Measurements from ENCODE around the gene CDC42SE1.
A peak's percentile ranks its signal among the peaks of the same experiment; 100 is the strongest.

The CDC42SE1 gene

DNA sequence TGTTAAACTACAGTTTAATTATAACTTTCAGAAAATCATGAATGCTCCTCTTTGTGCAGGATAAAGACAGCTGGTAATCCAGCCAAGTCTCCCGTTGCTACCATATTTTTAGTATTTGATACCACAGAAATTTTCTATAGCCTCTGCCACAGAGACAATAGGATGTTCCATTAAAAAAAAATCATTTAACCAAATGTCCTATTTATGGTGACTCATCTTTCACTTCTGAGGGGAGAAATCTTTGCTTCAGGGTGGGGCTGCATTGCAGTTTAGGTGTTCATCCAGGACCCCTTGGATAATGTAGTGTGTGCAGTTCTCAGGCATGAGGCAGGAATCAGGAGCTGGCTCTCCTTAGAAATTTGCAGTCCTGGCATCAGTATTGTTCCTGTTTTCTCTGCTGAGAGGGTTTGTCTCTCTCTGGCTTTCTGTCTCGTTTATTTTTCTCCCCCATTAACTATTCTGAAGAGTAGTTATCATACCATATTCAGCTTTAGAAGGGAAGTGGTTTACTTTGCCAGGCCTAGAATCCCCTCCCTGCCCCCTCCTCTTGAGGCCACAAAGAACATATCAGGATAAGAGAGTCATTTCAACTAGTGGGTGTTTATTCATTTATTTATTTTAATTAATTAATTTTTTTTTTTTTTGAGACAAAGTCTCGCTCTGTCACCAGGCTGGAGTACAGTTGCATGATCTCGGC is 48.1 kb downstream of the CDC42SE1 start:
- Histone ChIP-seq H3K4me2 (ENCODE audit: low read length) (no peak overlapping the region), H3K23ac (ENCODE audit: low read length) (no peak overlapping the region), H3K4me3 (ENCODE audit: low read depth, low read length) (no peak overlapping the region), H2BK120ac (ENCODE audit: insufficient read depth, low read length, poor library complexity) (no peak overlapping the region), H2BK5ac (ENCODE audit: low read depth, low read length, poor library complexity) (no peak overlapping the region), H4K12ac (ENCODE audit: low read depth, low read length) (no peak overlapping the region), H3K4me1 (ENCODE audit: control insufficient read depth in 1 of 2, insufficient read depth in 2 of 2, low read length in 2 of 2) (peaks cover 1 to 4% of the 10 kb centered on the region in 2 experiments), H2AK5ac (ENCODE audit: low read length) (no peak overlapping the region), H3K27me3 (ENCODE audit: insufficient read depth, low read length) (no peaks in the 10 kb centered on the region), H2BK12ac (ENCODE audit: low read length) (no peak overlapping the region), H3K18ac (ENCODE audit: low read length) (no peak overlapping the region), H3K79me2 (ENCODE audit: control insufficient read depth, insufficient read depth, low read length, poor library complexity) (peaks cover 4% of the 10 kb centered on the region), H3K14ac (ENCODE audit: low read length) (no peak overlapping the region), H3K36me3 (ENCODE audit: control insufficient read depth in 1 of 2, insufficient read depth in 2 of 2, low read length in 2 of 2) (no peaks in the 10 kb centered on the region), H3K9ac (ENCODE audit: low read length) (no peak overlapping the region), H4K91ac (ENCODE audit: low read depth, low read length) (no peak overlapping the region), H3K79me1 (ENCODE audit: low read length) (peaks cover 5% of the 10 kb centered on the region), H3K4ac (ENCODE audit: low read depth, low read length) (no peak overlapping the region), H2AFZ (ENCODE audit: insufficient read depth, low read length, poor library complexity) (no peak overlapping the region), H3K27ac (ENCODE audit: low read depth, low read length) (no peak overlapping the region), H4K8ac (ENCODE audit: low read depth, low read length) (no peak overlapping the region), H3K9me3 (ENCODE audit: insufficient read depth, low read depth, low read length) (no peaks in the 10 kb centered on the region)
- no CpG with 5 or more reads among the region's 4 CpGs for WGBS (ENCODE audit: extremely low coverage, insufficient coverage, insufficient read length)
- no peak for DNase-seq

DNA sequence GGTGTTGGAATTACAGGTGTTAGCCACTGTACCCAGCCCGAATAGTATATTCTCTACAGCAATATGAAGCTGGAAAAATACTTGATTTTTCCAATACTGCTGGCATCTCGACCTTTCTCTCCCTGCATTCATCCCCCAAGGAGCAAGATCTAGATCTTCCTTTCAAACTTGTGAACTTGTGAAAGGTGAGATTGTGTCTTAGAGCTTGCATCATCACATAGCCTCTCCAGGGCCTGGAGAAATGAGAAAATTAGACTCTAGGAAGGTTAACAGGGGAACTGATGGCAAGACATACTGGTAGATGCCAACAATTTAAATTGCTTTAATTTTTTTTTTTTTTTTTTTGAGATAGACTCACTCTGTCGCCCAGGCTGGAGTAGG is 49.1 kb downstream of the CDC42SE1 start:
- WGBS (ENCODE audit: extremely low coverage, insufficient coverage, insufficient read length): no CpG with 5 or more reads among the region's 3 CpGs
- Histone ChIP-seq H4K12ac (ENCODE audit: low read depth, low read length) (no peak overlapping the region), H3K9me3 (ENCODE audit: insufficient read depth, low read depth, low read length) (no peaks in the 10 kb centered on the region)

DNA sequence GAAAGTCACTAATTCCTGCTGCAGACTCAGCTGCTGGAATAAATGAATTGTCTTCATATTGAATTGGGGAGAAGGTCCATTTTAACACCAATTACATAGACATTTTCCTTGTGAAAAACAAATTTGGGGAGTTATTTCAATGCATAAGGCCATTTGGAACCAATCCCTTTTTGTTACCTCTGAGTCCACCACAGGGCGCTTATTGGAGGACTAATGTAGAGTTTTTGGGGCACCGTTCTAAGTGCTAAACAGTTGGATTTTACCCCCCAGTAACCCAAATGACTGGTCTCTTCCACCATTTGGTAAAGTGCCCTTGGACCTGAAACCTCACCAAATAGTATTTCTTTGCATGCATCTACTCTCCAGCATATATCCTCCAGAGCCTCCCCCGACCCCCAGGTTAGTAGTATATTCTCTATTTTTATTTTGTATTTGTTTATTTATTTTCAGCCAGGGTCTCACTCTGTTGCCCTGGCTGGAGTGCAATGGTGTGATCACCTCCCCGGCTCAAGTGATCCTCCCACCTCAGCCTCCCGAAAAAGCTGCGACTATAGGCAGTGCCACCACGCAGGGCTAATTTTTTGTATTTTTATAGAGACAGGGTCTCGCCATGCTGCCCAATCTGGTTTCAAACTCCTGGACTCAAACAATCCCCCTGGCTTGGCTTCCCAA is 49.6 kb downstream of the CDC42SE1 start:
- Histone ChIP-seq H3K9me3 (ENCODE audit: insufficient read depth, low read depth, low read length) (no peaks in the 10 kb centered on the region), H3K27ac (ENCODE audit: low read depth, low read length) (no peak overlapping the region), H2BK120ac (ENCODE audit: insufficient read depth, low read length, poor library complexity) (no peak overlapping the region), H2AK5ac (ENCODE audit: low read length) (no peak overlapping the region), H4K12ac (ENCODE audit: low read depth, low read length) (no peak overlapping the region), H3K4me2 (ENCODE audit: low read length) (no peak overlapping the region), H2BK5ac (ENCODE audit: low read depth, low read length, poor library complexity) (no peak overlapping the region), H3K18ac (ENCODE audit: low read length) (no peak overlapping the region), H3K79me1 (ENCODE audit: low read length) (peaks cover 5% of the 10 kb centered on the region), H2AFZ (ENCODE audit: insufficient read depth, low read length, poor library complexity) (no peak overlapping the region), H4K91ac (ENCODE audit: low read depth, low read length) (no peak overlapping the region), H3K14ac (ENCODE audit: low read length) (no peak overlapping the region), H3K9ac (ENCODE audit: low read length) (no peak overlapping the region), H2BK12ac (ENCODE audit: low read length) (no peak overlapping the region), H3K4me1 (ENCODE audit: control insufficient read depth in 1 of 2, insufficient read depth in 2 of 2, low read length in 2 of 2) (peaks cover 6 to 8% of the 10 kb centered on the region in 2 experiments), H3K27me3 (ENCODE audit: insufficient read depth, low read length) (no peaks in the 10 kb centered on the region), H3K79me2 (ENCODE audit: control insufficient read depth, insufficient read depth, low read length, poor library complexity) (peaks cover 4% of the 10 kb centered on the region), H3K36me3 (ENCODE audit: control insufficient read depth in 1 of 2, insufficient read depth in 2 of 2, low read length in 2 of 2) (no peaks in the 10 kb centered on the region), H4K8ac (ENCODE audit: low read depth, low read length) (no peak overlapping the region), H3K23ac (ENCODE audit: low read length) (no peak overlapping the region), H3K4ac (ENCODE audit: low read depth, low read length) (no peak overlapping the region), H3K4me3 (ENCODE audit: low read depth, low read length) (no peak overlapping the region)
- no peak for DNase-seq
- WGBS (ENCODE audit: extremely low coverage, insufficient coverage, insufficient read length): no CpG with 5 or more reads among the region's 8 CpGs

More for the DNA sequence above, 49.1 kb downstream of the CDC42SE1 start:
- DNase-seq: no peak
- Histone ChIP-seq H3K4me3 (ENCODE audit: low read depth, low read length) (no peak overlapping the region), H2AK5ac (ENCODE audit: low read length) (no peak overlapping the region), H3K4ac (ENCODE audit: low read depth, low read length) (no peak overlapping the region), H3K23ac (ENCODE audit: low read length) (no peak overlapping the region), H4K8ac (ENCODE audit: low read depth, low read length) (no peak overlapping the region), H2BK12ac (ENCODE audit: low read length) (no peak overlapping the region), H3K4me2 (ENCODE audit: low read length) (no peak overlapping the region), H3K36me3 (ENCODE audit: control insufficient read depth in 1 of 2, insufficient read depth in 2 of 2, low read length in 2 of 2) (no peaks in the 10 kb centered on the region), H4K91ac (ENCODE audit: low read depth, low read length) (no peak overlapping the region), H2AFZ (ENCODE audit: insufficient read depth, low read length, poor library complexity) (no peak overlapping the region), H3K18ac (ENCODE audit: low read length) (no peak overlapping the region), H2BK120ac (ENCODE audit: insufficient read depth, low read length, poor library complexity) (no peak overlapping the region), H3K4me1 (ENCODE audit: control insufficient read depth in 1 of 2, insufficient read depth in 2 of 2, low read length in 2 of 2) (peaks cover 6 to 8% of the 10 kb centered on the region in 2 experiments), H3K79me2 (ENCODE audit: control insufficient read depth, insufficient read depth, low read length, poor library complexity) (peaks cover 4% of the 10 kb centered on the region), H3K14ac (ENCODE audit: low read length) (no peak overlapping the region), H2BK5ac (ENCODE audit: low read depth, low read length, poor library complexity) (no peak overlapping the region), H3K27me3 (ENCODE audit: insufficient read depth, low read length) (no peaks in the 10 kb centered on the region), H3K27ac (ENCODE audit: low read depth, low read length) (no peak overlapping the region), H3K9ac (ENCODE audit: low read length) (no peak overlapping the region), H3K79me1 (ENCODE audit: low read length) (peaks cover 5% of the 10 kb centered on the region)

DNA sequence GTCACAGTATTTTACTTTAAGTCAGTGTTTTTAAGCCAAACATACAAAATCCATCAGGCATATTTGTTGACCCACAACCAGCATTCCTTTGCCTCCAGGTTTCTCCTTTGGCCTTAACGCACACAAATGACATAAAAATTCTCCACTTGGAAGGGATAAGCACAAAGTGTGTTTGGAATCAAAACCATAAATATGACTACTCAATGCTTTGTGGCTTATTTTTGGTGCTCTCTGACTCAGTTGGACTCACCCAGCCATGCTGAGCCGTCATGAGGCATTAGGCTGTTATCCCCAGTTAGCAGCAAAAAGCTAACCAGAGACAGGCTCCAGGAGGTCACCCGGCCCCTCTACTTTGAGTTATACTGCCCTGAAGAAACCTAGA is 50.2 kb downstream of the CDC42SE1 start:
- no CpG with 5 or more reads among the region's 3 CpGs for WGBS (ENCODE audit: extremely low coverage, insufficient coverage, insufficient read length)
- Histone ChIP-seq H3K4me3 (ENCODE audit: low read depth, low read length) (no peak overlapping the region), H2AK5ac (ENCODE audit: low read length) (no peak overlapping the region), H3K27me3 (ENCODE audit: insufficient read depth, low read length) (no peaks in the 10 kb centered on the region), H2AFZ (ENCODE audit: insufficient read depth, low read length, poor library complexity) (peak overlapping the region; percentile 38), H3K4me2 (ENCODE audit: low read length) (peak overlapping the region; percentile 88), H3K79me1 (ENCODE audit: low read length) (peaks cover 5% of the 10 kb centered on the region), H2BK120ac (ENCODE audit: insufficient read depth, low read length, poor library complexity) (no peak overlapping the region), H3K18ac (ENCODE audit: low read length) (no peak overlapping the region), H3K4me1 (ENCODE audit: control insufficient read depth in 1 of 2, insufficient read depth in 2 of 2, low read length in 2 of 2) (peaks cover 6 to 8% of the 10 kb centered on the region in 2 experiments), H2BK5ac (ENCODE audit: low read depth, low read length, poor library complexity) (no peak overlapping the region), H4K91ac (ENCODE audit: low read depth, low read length) (no peak overlapping the region), H2BK12ac (ENCODE audit: low read length) (no peak overlapping the region), H3K79me2 (ENCODE audit: control insufficient read depth, insufficient read depth, low read length, poor library complexity) (peaks cover 4% of the 10 kb centered on the region), H3K4ac (ENCODE audit: low read depth, low read length) (no peak overlapping the region), H3K9ac (ENCODE audit: low read length) (no peak overlapping the region), H4K12ac (ENCODE audit: low read depth, low read length) (no peak overlapping the region), H3K23ac (ENCODE audit: low read length) (no peak overlapping the region), H3K9me3 (ENCODE audit: insufficient read depth, low read depth, low read length) (no peaks in the 10 kb centered on the region), H3K14ac (ENCODE audit: low read length) (no peak overlapping the region), H4K8ac (ENCODE audit: low read depth, low read length) (peak overlapping the region; percentile 85), H3K36me3 (ENCODE audit: control insufficient read depth in 1 of 2, insufficient read depth in 2 of 2, low read length in 2 of 2) (no peaks in the 10 kb centered on the region), H3K27ac (ENCODE audit: low read depth, low read length) (no peak overlapping the region)
- no peak for DNase-seq
